K562 (cell line): Measurements from ENCODE around the gene PHKG1.

Experiments
- SPI1 ChIP-seq: IDR thresholded peaks from 2 replicates; pipeline ENCODE4 v1.6.1; 2011; ENCODE audit warnings: low read depth, low read length, control low read depth, borderline replicate concordance
- ZC3H4 ChIP-seq: sonication (generic); formaldehyde crosslinking; IDR thresholded peaks from 2 replicates; pipeline ENCODE4 v1.9.0; 2021; ENCODE audit warnings: missing genetic modification reagents, borderline replicate concordance
- ZNF431 ChIP-seq: sonication (generic); formaldehyde crosslinking; IDR thresholded peaks from 2 replicates; pipeline ENCODE4 v1.8.0; 2022; ENCODE audit warnings: mild to moderate bottlenecking, missing genetic modification reagents
- TF ChIP-seq, protein P1 (sequence below), 3 experiments: IDR thresholded peaks in 2 of 3; conservative IDR thresholded peaks in 1 of 3; 2 replicates each; pipeline ENCODE4 v1.5.1; 2011 to 2012; ENCODE audit warnings: low read length in 3 of 3, mild to moderate bottlenecking in 3 of 3, control low read depth in 2 of 3, improper control_type of control experiment in 1 of 3, inconsistent platforms in 1 of 3, low read depth in 1 of 3, mixed read lengths in 1 of 3, moderate library complexity in 1 of 3; ENCODE audit not compliant: insufficient read depth in 2 of 3

GRCh38 chr7:56046721-56047445, 45.9 kb downstream of the PHKG1 start:
- TF ChIP-seq, protein P1, sequence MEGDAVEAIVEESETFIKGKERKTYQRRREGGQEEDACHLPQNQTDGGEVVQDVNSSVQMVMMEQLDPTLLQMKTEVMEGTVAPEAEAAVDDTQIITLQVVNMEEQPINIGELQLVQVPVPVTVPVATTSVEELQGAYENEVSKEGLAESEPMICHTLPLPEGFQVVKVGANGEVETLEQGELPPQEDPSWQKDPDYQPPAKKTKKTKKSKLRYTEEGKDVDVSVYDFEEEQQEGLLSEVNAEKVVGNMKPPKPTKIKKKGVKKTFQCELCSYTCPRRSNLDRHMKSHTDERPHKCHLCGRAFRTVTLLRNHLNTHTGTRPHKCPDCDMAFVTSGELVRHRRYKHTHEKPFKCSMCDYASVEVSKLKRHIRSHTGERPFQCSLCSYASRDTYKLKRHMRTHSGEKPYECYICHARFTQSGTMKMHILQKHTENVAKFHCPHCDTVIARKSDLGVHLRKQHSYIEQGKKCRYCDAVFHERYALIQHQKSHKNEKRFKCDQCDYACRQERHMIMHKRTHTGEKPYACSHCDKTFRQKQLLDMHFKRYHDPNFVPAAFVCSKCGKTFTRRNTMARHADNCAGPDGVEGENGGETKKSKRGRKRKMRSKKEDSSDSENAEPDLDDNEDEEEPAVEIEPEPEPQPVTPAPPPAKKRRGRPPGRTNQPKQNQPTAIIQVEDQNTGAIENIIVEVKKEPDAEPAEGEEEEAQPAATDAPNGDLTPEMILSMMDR (IDR thresholded peaks at IDR 0.05 in 2 of 3, conservative IDR thresholded peaks at IDR 0.05 in 1 of 3; ENCODE audit: insufficient read depth in 2 of 3, low read depth in 1 of 3, low read length in 3 of 3) = no peak
- no peak for TF ChIP-seq ZNF431 (CRISPR knock-in tag)
- no peak for TF ChIP-seq ZC3H4 (CRISPR knock-in tag)
- TF ChIP-seq SPI1 = no peak
